NOMO-1 treated with dmso at 0.1 percent for 144 hours (cell line): ENCODE data around the gene UBE2L5.

Experiments used
- DNase-seq: peaks from one replicate; lab custom pipeline; 2025; ENCODE audit not compliant: unreplicated experiment; lab: John Stamatoyannopoulos, UW

Gene UBE2L5

GRCh38 chr13:30404207-30404606 is 18.1 kb upstream of the UBE2L5 start:
- no peak for DNase-seq

DNA sequence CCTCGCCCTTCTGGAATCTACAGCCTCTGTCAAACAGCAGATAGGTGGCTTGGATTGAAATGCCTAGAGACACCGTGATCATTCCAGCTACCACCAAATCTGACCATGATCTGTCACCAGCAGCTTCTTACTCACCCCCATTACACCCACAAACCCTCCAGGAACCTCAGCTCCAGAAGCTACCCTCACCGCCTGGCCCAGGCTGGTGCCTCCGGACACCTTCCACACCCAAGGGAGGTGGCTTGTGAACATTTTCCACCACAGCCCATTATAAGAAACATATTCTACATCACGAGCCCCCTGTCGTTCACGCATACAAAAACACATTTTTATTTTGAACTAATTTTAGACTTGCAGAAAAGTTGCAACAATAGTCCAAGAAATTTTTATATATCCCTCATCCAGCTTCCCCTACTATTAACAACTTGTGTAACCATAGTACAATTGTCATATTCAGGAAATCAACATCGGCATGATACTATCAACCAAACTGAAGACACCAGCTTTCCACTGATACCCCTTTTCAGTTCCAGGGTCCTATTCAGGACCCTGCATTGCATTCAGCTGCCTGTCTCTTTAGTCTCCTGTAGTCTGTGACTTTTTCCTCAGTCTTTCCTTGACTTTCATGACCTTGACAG is 15.4 kb upstream of the UBE2L5 start:
- no peak for DNase-seq

GRCh38 chr13:30408319-30409101 is 13.8 kb upstream of the UBE2L5 start:
- peak; percentile 92 for DNase-seq

GRCh38 chr13:30409886-30410704 is 12.2 kb upstream of the UBE2L5 start:
- no peak for DNase-seq

- no peak for DNase-seq
Measured at GRCh38 chr13:30410705-30411125, 11.6 kb upstream of the UBE2L5 start.

DNA sequence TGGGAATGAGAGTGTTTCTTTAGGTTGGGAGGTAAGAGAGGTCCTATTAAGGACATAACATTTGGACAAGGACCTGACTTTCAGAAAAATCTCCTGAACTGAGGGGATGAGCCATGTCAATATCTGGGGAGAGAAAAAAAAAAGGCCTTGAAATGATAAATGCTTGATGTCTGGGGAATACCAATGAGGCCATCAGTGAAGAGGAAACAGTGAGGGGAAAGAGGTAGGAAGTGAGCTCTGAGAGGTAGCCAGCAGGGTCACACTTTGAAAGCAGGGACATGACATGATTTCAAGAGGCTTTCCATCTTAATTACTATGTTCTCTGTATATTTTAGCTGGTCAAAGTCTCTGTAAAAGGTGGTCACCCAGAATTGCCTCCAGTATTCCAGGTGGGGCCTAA is 9.9 kb upstream of the UBE2L5 start:
- no peak for DNase-seq

GRCh38 chr13:30413842-30414241 is 8.5 kb upstream of the UBE2L5 start:
- DNase-seq = peak; percentile 61

GRCh38 chr13:30415430-30416030 is 6.8 kb upstream of the UBE2L5 start:
- no peak for DNase-seq

DNA sequence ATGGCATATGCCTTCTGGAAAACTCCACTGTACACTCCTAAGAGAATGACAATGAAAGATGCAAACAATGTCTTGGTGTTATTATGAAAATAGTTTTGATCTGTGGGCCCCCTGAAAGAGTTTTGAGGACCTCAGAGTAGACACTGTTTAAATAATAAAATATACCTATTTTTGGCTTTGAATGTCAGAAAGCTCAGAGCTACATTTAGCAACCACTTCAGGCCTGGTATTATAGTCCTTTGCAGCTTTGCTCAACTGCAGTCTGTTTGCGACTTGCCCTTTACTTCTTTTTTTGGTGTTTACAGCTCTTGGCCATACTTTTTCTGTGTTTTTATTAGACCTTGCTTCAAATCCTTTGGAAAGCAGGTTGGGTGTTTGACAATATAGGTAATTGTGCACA is 5.8 kb upstream of the UBE2L5 start:
- no peak for DNase-seq

DNA sequence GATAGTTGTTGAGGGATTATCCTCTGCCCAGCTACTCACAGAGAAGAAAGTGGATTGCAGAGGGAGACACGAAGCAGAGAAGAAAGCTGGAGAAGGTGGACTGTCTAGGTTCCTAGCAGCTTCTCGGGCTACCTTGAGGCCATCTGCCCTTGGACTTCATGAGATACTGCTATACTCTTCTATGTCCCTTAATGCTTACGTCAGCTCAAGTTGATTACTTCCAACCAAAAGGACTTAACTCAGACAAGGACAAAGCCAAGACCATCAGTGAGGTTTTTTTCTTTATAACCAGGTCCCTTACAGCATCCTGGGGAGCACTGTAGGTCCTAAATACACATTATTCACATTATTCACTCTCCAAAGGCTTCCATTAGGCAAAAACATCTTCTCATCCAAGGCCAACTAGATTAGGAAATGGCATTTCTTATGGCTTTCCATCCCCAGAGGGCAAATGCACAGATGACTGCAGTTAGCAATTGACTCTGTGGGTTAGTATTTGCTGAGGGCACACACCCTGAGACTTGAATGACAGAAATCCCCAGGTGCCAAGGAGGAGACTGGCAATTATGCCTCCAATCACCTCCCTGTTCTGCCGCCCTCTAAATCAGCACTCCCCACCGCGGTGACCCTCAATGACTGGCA is 4.1 kb upstream of the UBE2L5 start:
- DNase-seq = no peak

- no peak for DNase-seq
Measured at GRCh38 chr13:30418717-30419459, 3.4 kb upstream of the UBE2L5 start.

DNA sequence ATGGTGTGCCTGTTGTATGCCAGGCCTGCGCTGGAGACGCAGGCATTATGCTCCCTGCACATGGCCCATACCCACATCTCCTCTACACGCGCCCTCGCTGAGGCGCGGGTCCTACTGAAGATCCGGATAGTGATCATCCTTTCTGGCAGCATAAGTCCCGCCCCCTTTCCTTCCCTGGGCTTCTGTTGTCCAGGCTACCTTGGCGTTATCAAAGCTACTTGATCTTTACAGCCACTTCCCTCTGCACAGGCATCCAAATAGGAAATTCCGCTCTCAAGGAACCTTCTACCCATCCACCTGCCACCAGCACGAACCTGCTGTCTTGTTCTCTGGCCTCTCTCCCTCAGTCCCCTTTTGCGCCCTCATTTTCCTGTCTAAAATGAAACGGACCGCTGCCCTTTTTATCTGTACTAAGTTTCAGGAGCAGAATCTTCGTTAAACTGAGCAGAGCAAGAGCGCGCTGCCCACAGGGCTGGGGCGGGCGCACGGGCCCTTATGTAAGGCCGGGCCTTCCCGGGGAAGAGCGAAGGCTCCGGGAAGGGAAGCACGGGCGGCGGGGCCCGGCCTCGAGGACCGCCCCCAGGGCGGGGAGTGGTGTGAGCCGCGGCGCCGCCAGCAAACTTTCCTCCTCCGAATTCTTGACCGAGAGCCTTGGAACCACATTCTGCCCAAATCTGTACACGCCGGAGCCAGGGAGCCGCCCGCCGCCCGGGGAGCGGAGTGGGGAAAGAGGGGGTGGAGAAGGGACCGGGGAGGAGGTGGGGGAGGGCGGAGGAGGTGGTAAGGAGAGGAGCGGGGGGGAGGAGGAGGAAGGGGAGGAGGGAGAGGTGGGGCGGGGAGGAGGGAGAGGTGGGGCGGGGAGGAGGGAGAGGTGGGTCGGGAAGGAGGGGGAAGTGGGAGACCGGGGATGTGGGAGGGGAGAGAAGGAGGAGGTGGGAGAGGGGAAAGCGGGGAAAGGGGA is 920 bp upstream of the UBE2L5 start:
- peak; percentile 47 for DNase-seq

GRCh38 chr13:30423891-30424290 is 1.6 kb downstream of the UBE2L5 start:
- DNase-seq = no peak

DNA sequence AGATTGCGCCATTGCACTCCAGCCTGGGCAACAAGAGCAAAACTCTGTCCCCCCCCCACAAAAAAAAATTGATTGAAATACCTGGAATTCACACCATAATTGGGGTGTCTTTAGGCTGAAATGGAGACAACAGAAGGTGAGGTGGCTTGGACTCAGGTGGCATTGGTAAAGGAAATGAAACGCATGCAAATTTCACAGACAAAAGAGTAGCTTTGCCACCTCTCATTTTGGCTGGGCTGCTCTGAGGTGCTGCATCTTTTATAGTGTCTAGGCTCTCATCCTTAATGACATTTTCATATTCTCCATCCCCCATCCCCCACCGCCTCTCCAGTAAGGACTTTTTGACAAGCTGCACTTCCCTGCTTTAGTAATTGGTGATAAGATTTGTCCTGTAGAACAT is 6.9 kb downstream of the UBE2L5 start:
- no peak for DNase-seq

DNA sequence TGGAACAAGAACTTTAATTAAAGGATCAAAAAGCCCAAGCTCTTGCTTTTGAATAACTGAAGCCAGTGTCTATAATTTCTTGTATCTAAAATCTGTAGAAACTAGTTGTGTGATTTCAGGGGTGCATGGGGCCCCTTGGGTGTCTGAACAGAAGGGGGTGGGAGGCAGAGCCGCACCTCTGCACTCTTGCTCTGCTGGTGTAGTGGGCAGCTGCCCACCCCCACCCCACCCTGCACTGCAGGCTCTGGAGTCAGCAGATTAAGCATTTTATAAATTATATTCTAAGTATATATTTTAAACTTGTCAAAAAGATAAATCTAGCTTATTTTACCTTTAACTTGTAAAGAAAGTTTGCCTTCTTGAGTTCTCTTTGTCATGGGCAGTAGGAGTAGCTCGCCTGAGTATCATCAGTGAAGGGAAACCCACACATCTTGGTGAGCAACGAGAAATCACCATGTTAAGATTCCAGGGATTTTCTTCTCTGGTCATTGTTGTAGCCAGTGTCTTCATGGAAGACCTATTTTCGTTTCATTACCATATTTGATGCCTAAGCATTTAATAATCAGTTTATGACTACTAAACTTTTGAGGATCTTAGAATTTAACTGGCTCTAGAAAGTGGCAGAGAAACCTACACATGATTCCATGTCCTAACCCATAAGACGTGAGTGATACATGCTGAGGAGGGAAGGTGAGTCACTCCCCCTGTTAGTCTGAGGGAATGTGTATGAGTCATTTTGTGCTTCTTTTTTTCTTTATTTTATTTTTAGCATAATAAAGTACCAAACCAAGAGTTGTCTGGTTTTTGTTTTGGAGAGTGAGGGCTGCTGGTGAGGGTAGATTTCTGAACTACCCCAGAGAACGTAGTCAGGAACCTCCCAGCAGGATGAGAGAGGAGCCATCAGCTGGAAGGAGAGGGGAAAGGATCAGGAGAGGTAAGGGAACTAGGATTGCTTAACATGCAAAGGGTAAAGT is 7.7 kb downstream of the UBE2L5 start:
- peak; percentile 6 for DNase-seq

DNA sequence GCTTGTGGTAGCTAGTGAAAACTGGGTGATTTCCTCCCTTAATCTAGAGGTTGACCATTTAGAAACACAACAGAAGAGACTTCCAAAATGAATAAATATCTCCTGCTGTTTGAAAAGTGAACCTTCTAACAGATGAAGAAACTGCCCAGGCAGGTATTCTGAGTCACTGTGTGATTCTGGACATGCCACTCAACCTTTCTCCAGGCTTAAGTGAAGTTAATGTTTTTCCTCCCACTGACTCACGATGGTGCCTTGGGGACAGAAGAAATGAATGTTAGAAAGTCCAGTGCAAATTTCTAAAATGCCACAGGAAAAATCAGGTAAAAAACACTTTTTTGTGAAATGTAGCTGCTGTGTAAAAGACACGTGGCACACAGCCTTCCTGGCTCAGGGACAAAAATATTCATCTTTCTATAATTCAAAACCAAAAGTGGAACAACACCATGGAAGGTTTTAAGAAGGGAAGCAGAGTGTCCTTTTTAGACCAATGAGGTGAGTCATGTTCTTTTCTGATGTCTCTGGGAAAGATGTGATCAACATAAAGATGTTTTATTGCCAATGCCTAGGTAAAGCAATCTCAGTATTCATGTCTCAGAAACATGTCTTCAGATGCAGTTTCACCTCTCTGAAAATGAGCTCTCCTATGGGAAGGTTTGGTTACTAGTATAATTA is 9.1 kb downstream of the UBE2L5 start:
- no peak for DNase-seq

- DNase-seq = no peak
Measured at GRCh38 chr13:30435911-30436451, 13.7 kb downstream of the UBE2L5 start.
